Kidney (tissue), 14 donors: ENCODE results near the gene WIPF1. TPM values are rescaled to one million over a fixed set of nuclear protein-coding genes. Genes with fewer than 3 reads are reported as not detected.

Experiments used
- DNase-seq, 5 donors: peaks; one replicate each; pipeline ENCODE4 v3.0.0-alpha.2; 2013 to 2020
- FAIRE-seq: peaks from 2 replicates; lab custom pipeline; 2012; peaks lifted over from hg19 to GRCh38; lab: Jason Lieb, UNC
- H3K27ac ChIP-seq, 2 donors: one replicate each; pipeline ENCODE4 v1.7.0; 2013; ENCODE audit warnings: low read depth in 2 of 2, low read length in 2 of 2, inconsistent platforms in 1 of 2
- H3K27me3 ChIP-seq: one replicate; pipeline ENCODE4 v1.7.1; 2013; ENCODE audit warnings: low read length, inconsistent platforms; ENCODE audit not compliant: control insufficient read depth, insufficient read depth
- H3K36me3 ChIP-seq, 3 donors: one replicate each; pipeline versions ENCODE4 v1.7.0 to v1.7.1; 2013; ENCODE audit warnings: low read length in 3 of 3, control low read depth in 1 of 3, inconsistent platforms in 1 of 3; ENCODE audit not compliant: insufficient read depth in 3 of 3, control insufficient read depth in 2 of 3
- H3K4me1 ChIP-seq, 3 donors: one replicate each; pipeline versions ENCODE4 v1.7.0 to v1.7.1; 2013; ENCODE audit warnings: low read length in 3 of 3, inconsistent platforms in 1 of 3, low read depth in 1 of 3; ENCODE audit not compliant: control insufficient read depth in 2 of 3, insufficient read depth in 2 of 3
- H3K4me3 ChIP-seq, 3 donors: one replicate each; pipeline versions ENCODE4 v1.7.0 to v1.8.1; 2013; ENCODE audit warnings: low read length in 3 of 3, control low read depth in 1 of 3, inconsistent platforms in 1 of 3
- H3K9ac ChIP-seq, 3 donors: one replicate each; pipeline versions ENCODE4 v1.7.0 to v1.7.1; 2013; ENCODE audit warnings: low read length in 3 of 3, control low read depth in 1 of 3, inconsistent platforms in 1 of 3
- H3K9me3 ChIP-seq, 3 donors: one replicate each; pipeline versions ENCODE4 v1.7.0 to v1.7.1; 2013; ENCODE audit warnings: low read length in 3 of 3, control low read depth in 1 of 3, inconsistent platforms in 1 of 3; ENCODE audit not compliant: control insufficient read depth in 2 of 3, insufficient read depth in 1 of 3
- intact Hi-C: fragments of 100-400 bp; cut with DNase I; formaldehyde crosslinking; loops from one replicate; pipeline ENCODE4 v1.11.1; 2022
- polyA plus RNA-seq: library from polyadenylated mRNA; stranded (reverse); fragments of 350-450 nt; fragmentation: Illumina TruSeq; extraction: RNeasy Lipid Tissue Mini Kit (QIAGEN cat#74804); gene quantifications from one replicate; pipeline ENCODE4 v1.2.3, GENCODE V29; 2014; ENCODE audit warnings: low read depth, low replicate concordance; ENCODE audit not compliant: insufficient read depth
- total RNA-seq: library from RNA; stranded (reverse); fragmentation: NEBNext Ultra II Directional; extraction: Animal tissue kit (Norgen Biotek cat#: 25700); gene quantifications from one replicate; pipeline ENCODE4 v1.2.1, GENCODE V29; 2021
- TF ChIP-seq, protein P1 (sequence below): IDR thresholded peaks from 3 replicates; pipeline ENCODE4 v1.5.1; 2012; ENCODE audit warnings: mild to moderate bottlenecking, moderate library complexity, borderline replicate concordance; ENCODE audit not compliant: insufficient read depth; ENCODE audit errors: extremely low read depth
- donor health status: control.
- donor health status: control.
- donor health status: control.
- donor health status: control.
- donor health status: control.
- donor health status: DM: yes; HTN: yes; CAD: no.
- donor health status: Normal renal cell carcinoma (clear cell type).

Gene WIPF1
- total and polyA plus RNA-seq, 2 donors from 2014 or later, result 11.7 to 55.0 TPM

DNA sequence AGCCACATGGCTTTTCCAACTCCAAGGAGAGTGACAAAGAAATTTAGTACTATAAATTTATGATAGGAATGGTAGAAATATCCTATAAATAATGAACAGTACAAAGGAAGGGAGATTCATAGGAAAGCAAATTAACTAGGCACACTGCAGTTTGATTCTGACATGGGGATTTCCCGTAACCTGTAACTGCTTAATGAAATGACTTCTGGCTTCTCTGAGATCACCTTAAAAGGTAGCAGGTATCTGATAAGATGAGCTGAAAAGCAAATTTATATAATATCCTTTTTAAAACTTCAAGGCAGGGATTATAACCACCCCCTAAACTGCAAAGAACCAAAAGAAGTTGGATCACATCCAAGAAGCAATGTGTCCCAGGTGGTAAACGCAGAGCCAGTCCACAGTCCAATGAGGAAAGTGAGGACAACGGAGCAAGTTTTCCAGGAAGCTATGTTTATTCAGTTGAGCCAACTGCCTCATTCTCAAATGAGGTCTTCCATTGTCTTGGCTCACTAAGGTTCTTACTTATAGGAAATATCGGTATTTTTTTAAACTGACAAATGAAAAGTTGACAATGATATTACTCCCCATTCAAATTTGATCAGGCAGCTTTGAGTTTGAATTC is 43.0 kb downstream of the WIPF1 start:
- no peak overlapping the region for H3K27ac ChIP-seq
- intact Hi-C loops, result no loop called here
- H3K4me1 ChIP-seq, result peaks cover 0 to 2% (median 0%) of the 10 kb centered on the region in 3 donors
- no peaks in the 10 kb centered on the region for H3K36me3 ChIP-seq
- FAIRE-seq (no peak), DNase-seq (no peak)
- no peaks in the 10 kb centered on the region for H3K9me3 ChIP-seq
- H3K4me3 ChIP-seq, result no peak overlapping the region
- no peak overlapping the region for H3K9ac ChIP-seq
- TF ChIP-seq, protein P1, sequence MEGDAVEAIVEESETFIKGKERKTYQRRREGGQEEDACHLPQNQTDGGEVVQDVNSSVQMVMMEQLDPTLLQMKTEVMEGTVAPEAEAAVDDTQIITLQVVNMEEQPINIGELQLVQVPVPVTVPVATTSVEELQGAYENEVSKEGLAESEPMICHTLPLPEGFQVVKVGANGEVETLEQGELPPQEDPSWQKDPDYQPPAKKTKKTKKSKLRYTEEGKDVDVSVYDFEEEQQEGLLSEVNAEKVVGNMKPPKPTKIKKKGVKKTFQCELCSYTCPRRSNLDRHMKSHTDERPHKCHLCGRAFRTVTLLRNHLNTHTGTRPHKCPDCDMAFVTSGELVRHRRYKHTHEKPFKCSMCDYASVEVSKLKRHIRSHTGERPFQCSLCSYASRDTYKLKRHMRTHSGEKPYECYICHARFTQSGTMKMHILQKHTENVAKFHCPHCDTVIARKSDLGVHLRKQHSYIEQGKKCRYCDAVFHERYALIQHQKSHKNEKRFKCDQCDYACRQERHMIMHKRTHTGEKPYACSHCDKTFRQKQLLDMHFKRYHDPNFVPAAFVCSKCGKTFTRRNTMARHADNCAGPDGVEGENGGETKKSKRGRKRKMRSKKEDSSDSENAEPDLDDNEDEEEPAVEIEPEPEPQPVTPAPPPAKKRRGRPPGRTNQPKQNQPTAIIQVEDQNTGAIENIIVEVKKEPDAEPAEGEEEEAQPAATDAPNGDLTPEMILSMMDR, result no peak
- H3K27me3 ChIP-seq, result no peaks in the 10 kb centered on the region

DNA sequence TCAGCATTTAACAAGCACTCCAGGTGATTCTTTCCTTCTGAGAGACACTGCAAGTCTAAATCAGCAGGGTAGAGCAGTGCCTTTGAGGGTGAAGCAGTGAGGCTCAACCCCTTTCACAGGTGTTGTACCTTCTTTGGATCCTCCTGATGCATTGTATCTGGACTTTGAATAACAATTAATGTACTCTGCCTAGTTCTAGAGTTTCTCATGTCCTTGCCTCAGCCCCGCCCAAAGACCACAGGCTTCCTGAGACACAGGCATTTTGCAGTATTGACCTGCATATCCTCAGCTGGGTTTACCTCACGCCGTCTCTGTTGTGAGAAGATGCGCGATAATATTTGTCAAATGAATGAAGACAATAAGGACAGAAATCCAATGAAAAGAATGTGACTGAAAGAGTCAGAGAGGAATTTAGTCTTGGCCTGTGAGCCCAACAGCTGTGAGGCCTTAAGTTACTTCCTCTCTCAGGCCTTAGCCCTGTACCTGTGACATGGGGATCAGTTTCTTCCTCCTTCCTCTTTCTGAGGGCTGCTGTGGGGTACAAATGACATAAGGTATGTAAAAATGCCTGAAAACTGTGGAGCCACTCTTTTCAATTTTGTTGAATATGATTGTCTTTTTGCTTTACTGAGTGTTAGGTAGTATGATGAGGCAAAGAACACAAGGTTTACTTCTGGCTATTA is 43.7 kb downstream of the WIPF1 start:
- Histone ChIP-seq H3K36me3 (no peaks in the 10 kb centered on the region), H3K27me3 (no peaks in the 10 kb centered on the region), H3K9me3 (no peaks in the 10 kb centered on the region), H3K9ac (no peak overlapping the region), H3K4me3 (no peak overlapping the region), H3K27ac (no peak overlapping the region), H3K4me1 (peaks cover 0 to 2% (median 0%) of the 10 kb centered on the region in 3 donors)
- intact Hi-C loops, result no loop called here
- no peak for DNase-seq
- TF ChIP-seq, protein P1, result no peak
- no peak for FAIRE-seq

DNA sequence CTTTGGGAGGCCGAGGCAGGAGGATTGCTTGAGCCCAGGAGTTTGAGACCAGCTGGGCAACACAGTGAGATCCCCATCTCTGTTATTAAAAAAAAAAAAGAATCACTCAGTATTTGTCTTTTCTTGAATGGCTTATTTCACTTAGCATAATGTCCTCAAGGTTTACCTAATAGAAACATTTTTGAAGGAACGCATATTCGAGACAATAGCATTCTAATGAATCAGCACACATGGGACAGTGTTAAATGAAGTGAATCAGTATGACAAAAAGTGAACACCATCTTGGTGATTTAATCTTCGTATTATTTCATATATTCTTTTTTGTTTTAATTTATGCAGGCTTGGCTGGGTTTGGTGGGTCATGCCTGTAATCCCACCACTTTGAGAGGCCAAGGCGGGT is 44.7 kb downstream of the WIPF1 start:
- Histone ChIP-seq H3K27ac (no peak overlapping the region), H3K9me3 (no peaks in the 10 kb centered on the region), H3K4me1 (peaks cover 0 to 2% (median 0%) of the 10 kb centered on the region in 3 donors), H3K9ac (no peak overlapping the region), H3K4me3 (no peak overlapping the region), H3K27me3 (no peaks in the 10 kb centered on the region), H3K36me3 (no peaks in the 10 kb centered on the region)
- FAIRE-seq, result no peak
- DNase-seq, result no peak
- intact Hi-C loops, result no loop called here
- TF ChIP-seq, protein P1, result no peak
